Uterus (tissue), 4 donors: ENCODE measurements around the gene DNASE1L1. TPM values are rescaled to one million over a fixed set of nuclear protein-coding genes. Genes with fewer than 3 reads are reported as not detected.

Experiments used
- DNase-seq, 2 donors: peaks; one replicate each; pipeline ENCODE4 v3.0.0-alpha.2; 2019 to 2020
- H3K27ac ChIP-seq, 2 donors: fragments of 200-600 bp; sonication (generic); 1 replicate in 1 of 2; 2 replicates in 1 of 2; pipeline ENCODE4 v1.5.1; 2016 to 2018
- H3K27me3 ChIP-seq, 2 donors: fragments of 200-600 bp; sonication (generic); one replicate each; pipeline ENCODE4 v1.5.1; 2018 to 2019; ENCODE audit warnings: control low read depth in 1 of 2
- H3K36me3 ChIP-seq, 2 donors: fragments of 200-600 bp; sonication (generic); one replicate each; pipeline ENCODE4 v1.5.1; 2019; ENCODE audit warnings: control low read depth in 1 of 2
- H3K4me1 ChIP-seq, 2 donors: fragments of 200-600 bp; sonication (generic); one replicate each; pipeline ENCODE4 v1.5.1; 2018 to 2019; ENCODE audit warnings: control low read depth in 1 of 2
- H3K4me3 ChIP-seq, 2 donors: fragments of 200-600 bp; sonication (generic); 1 replicate in 1 of 2; 2 replicates in 1 of 2; pipeline ENCODE4 v1.5.1; 2018 to 2019; ENCODE audit warnings: mild to moderate bottlenecking in 1 of 2
- H3K9me3 ChIP-seq, 2 donors: fragments of 200-600 bp; sonication (generic); one replicate each; pipeline ENCODE4 v1.5.1; 2019; ENCODE audit warnings: control low read depth in 1 of 2
- CTCF ChIP-seq, 4 experiments: fragments of 200-600 bp in 2 of 4; fragments of 450-650 bp in 2 of 4; sonication (generic) in 2 of 4; IDR thresholded peaks; one replicate each; pipeline ENCODE4 v1.5.1; 2016 to 2019; ENCODE audit warnings: antibody characterized with exemption in 4 of 4, mild to moderate bottlenecking in 2 of 4, moderate library complexity in 1 of 4
- POLR2A ChIP-seq, 2 donors: fragments of 450-650 bp; IDR thresholded peaks; one replicate each; pipeline ENCODE4 v1.6.1; 2016; ENCODE audit warnings: antibody characterized with exemption in 2 of 2, mild to moderate bottlenecking in 1 of 2, moderate library complexity in 1 of 2
- intact Hi-C: fragments of 100-400 bp; cut with DNase I; formaldehyde crosslinking; loops from one replicate; pipeline ENCODE4 v1.15.1; 2023; ENCODE audit warnings: low total_unique reads
- total RNA-seq, 4 donors: library from RNA; depleted of rRNA in 3 of 4; stranded (reverse); fragments of >200 nt in 3 of 4; gene quantifications; one replicate each; pipeline versions ENCODE4 v1.1.0 to v1.2.4, GENCODE V29; 2014 to 2023
- donor health status: DM: yes; HTN: yes; CAD: no.

DNASE1L1 gene
- total RNA-seq, 4 donors from 2014 or later: 10.2 to 31.8 (median 21.2) TPM

- H3K36me3 ChIP-seq: no peaks in the 10 kb centered on the region
- no peak for DNase-seq
- no peaks in the 10 kb centered on the region for H3K4me1 ChIP-seq
- H3K27me3 ChIP-seq: no peaks in the 10 kb centered on the region
- TF ChIP-seq POLR2A (IDR thresholded peaks at IDR 0.05) (no peak), CTCF (IDR thresholded peaks at IDR 0.05) (no peak)
- intact Hi-C loops: no loop called here
- H3K27ac ChIP-seq: peak overlapping the region in 1 of 2 donors; percentile 56
- H3K4me3 ChIP-seq: no peak overlapping the region
- no peaks in the 10 kb centered on the region for H3K9me3 ChIP-seq
These were observed 48.8 kb downstream of the DNASE1L1 start for GRCh38 chrX:154360155-154360713.

- TF ChIP-seq CTCF (IDR thresholded peaks at IDR 0.05) (no peak), POLR2A (IDR thresholded peaks at IDR 0.05) (no peak)
- H3K36me3 ChIP-seq: no peaks in the 10 kb centered on the region
- no peaks in the 10 kb centered on the region for H3K4me1 ChIP-seq
- H3K27me3 ChIP-seq: no peaks in the 10 kb centered on the region
- H3K4me3 ChIP-seq: no peak overlapping the region
- H3K27ac ChIP-seq: peak overlapping the region in 1 of 2 donors; percentile 56
- intact Hi-C loops: no loop called here
- no peak for DNase-seq
- H3K9me3 ChIP-seq: no peaks in the 10 kb centered on the region
These were observed 49.5 kb downstream of the DNASE1L1 start for GRCh38 chrX:154359362-154360154.

GRCh38 chrX:154358829-154359228 is 50.2 kb downstream of the DNASE1L1 start:
- Histone ChIP-seq H3K4me3 (no peak overlapping the region), H3K9me3 (no peaks in the 10 kb centered on the region), H3K27ac (peak overlapping the region in 1 of 2 donors; percentile 56), H3K36me3 (no peaks in the 10 kb centered on the region), H3K4me1 (no peaks in the 10 kb centered on the region), H3K27me3 (no peaks in the 10 kb centered on the region)
- no peak for DNase-seq
- TF ChIP-seq POLR2A (IDR thresholded peaks at IDR 0.05) (no peak), CTCF (IDR thresholded peaks at IDR 0.05) (no peak)
- intact Hi-C loops: no loop called here

GRCh38 chrX:154358011-154358410 is 51.0 kb downstream of the DNASE1L1 start:
- Histone ChIP-seq H3K4me1 (no peaks in the 10 kb centered on the region), H3K9me3 (no peaks in the 10 kb centered on the region), H3K27ac (no peak overlapping the region), H3K27me3 (no peaks in the 10 kb centered on the region), H3K36me3 (no peaks in the 10 kb centered on the region), H3K4me3 (no peak overlapping the region)
- TF ChIP-seq POLR2A (IDR thresholded peaks at IDR 0.05): no peak
- no peak for TF ChIP-seq CTCF (IDR thresholded peaks at IDR 0.05)
- DNase-seq: no peak
- intact Hi-C loops: no loop called here

- H3K4me1 ChIP-seq: no peaks in the 10 kb centered on the region
- H3K27ac ChIP-seq: peak overlapping the region in 1 of 2 donors; percentile 43
- no peaks in the 10 kb centered on the region for H3K27me3 ChIP-seq
- H3K4me3 ChIP-seq: no peak overlapping the region
- H3K36me3 ChIP-seq: no peaks in the 10 kb centered on the region
- TF ChIP-seq CTCF (IDR thresholded peaks at IDR 0.05) (no peak), POLR2A (IDR thresholded peaks at IDR 0.05) (no peak)
- intact Hi-C loops: no loop called here
- DNase-seq: no peak
- no peaks in the 10 kb centered on the region for H3K9me3 ChIP-seq
These were observed 51.8 kb downstream of the DNASE1L1 start for GRCh38 chrX:154357205-154357604.
